ENCODE results near the gene DNAH9. TPM values are rescaled to one million over a fixed set of nuclear protein-coding genes. Genes with fewer than 3 reads are reported as not detected.

DNAH9 gene
- total RNA-seq, 4 donors from 2014 or later = not detected

GRCh38 chr17:11692688-11693087 is 94.4 kb downstream of the DNAH9 start:
- TF ChIP-seq, protein P1, sequence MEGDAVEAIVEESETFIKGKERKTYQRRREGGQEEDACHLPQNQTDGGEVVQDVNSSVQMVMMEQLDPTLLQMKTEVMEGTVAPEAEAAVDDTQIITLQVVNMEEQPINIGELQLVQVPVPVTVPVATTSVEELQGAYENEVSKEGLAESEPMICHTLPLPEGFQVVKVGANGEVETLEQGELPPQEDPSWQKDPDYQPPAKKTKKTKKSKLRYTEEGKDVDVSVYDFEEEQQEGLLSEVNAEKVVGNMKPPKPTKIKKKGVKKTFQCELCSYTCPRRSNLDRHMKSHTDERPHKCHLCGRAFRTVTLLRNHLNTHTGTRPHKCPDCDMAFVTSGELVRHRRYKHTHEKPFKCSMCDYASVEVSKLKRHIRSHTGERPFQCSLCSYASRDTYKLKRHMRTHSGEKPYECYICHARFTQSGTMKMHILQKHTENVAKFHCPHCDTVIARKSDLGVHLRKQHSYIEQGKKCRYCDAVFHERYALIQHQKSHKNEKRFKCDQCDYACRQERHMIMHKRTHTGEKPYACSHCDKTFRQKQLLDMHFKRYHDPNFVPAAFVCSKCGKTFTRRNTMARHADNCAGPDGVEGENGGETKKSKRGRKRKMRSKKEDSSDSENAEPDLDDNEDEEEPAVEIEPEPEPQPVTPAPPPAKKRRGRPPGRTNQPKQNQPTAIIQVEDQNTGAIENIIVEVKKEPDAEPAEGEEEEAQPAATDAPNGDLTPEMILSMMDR (IDR thresholded peaks at IDR 0.05 in 4 of 5, conservative IDR thresholded peaks at IDR 0.05 in 1 of 5) = no peak
- no peak for TF ChIP-seq POLR2A (IDR thresholded peaks at IDR 0.05)
- intact Hi-C loops (cut with DNase I; ENCODE audit: low total_unique reads) (no loop called here), in situ Hi-C loops (cut with MboI; ENCODE audit: low sequenced_read_pairs in 4 of 4) (no loop called here)
- H3K27ac ChIP-seq = no peak overlapping the region
- no peak for ATAC-seq
- H3K27me3 ChIP-seq = no peaks in the 10 kb centered on the region
- no peaks in the 10 kb centered on the region for H3K4me1 ChIP-seq
- DNase-seq = no peak
- no peaks in the 10 kb centered on the region for H3K9me3 ChIP-seq
- no peaks in the 10 kb centered on the region for H3K36me3 ChIP-seq
- no peak overlapping the region for H3K4me3 ChIP-seq

DNA sequence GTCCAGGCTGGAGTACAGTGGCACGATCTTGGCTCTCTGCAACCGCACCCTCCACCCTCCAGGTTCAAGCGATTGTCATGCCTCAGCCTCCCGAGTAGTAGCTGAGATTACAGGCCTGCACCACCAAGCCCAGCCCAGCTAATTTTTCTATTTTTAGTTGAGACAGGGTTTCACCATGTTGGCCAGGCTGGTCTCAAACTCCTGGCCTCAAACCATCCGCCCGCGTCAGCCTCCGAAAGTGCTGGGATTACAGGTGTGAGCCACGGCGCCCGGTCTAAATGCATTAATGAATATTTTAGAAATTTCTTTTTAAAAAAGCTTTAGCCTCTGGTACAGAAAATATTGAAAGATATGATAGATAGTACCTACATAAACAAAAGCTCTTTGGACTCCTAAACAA is 95.0 kb downstream of the DNAH9 start:
- no peak for DNase-seq
- Histone ChIP-seq H3K4me3 (no peak overlapping the region), H3K27me3 (no peaks in the 10 kb centered on the region), H3K27ac (no peak overlapping the region), H3K9me3 (no peaks in the 10 kb centered on the region), H3K4me1 (no peaks in the 10 kb centered on the region), H3K36me3 (no peaks in the 10 kb centered on the region)
- in situ Hi-C loops (cut with MboI; ENCODE audit: low sequenced_read_pairs in 4 of 4) (no loop called here), intact Hi-C loops (cut with DNase I; ENCODE audit: low total_unique reads) (no loop called here)
- TF ChIP-seq, protein P1 (IDR thresholded peaks at IDR 0.05 in 4 of 5, conservative IDR thresholded peaks at IDR 0.05 in 1 of 5) = no peak
- no peak for TF ChIP-seq POLR2A (IDR thresholded peaks at IDR 0.05)
- no peak for ATAC-seq

GRCh38 chr17:11700668-11701067 is 102.4 kb downstream of the DNAH9 start:
- H3K36me3 ChIP-seq = no peaks in the 10 kb centered on the region
- no peak overlapping the region for H3K27ac ChIP-seq
- no peak overlapping the region for H3K4me3 ChIP-seq
- in situ Hi-C loops (cut with MboI; ENCODE audit: low sequenced_read_pairs in 4 of 4) (loop anchor here in 1 of 4 donors (25.0 kb wide), 1 partner anchor 112 kb away; no protein-coding TSS in a partner anchor), intact Hi-C loops (cut with DNase I; ENCODE audit: low total_unique reads) (no loop called here)
- ATAC-seq = no peak
- TF ChIP-seq, protein P1 (IDR thresholded peaks at IDR 0.05 in 4 of 5, conservative IDR thresholded peaks at IDR 0.05 in 1 of 5) = no peak
- TF ChIP-seq POLR2A (IDR thresholded peaks at IDR 0.05) = no peak
- H3K9me3 ChIP-seq = no peaks in the 10 kb centered on the region
- H3K4me1 ChIP-seq = no peaks in the 10 kb centered on the region
- no peaks in the 10 kb centered on the region for H3K27me3 ChIP-seq
- DNase-seq = no peak

DNA sequence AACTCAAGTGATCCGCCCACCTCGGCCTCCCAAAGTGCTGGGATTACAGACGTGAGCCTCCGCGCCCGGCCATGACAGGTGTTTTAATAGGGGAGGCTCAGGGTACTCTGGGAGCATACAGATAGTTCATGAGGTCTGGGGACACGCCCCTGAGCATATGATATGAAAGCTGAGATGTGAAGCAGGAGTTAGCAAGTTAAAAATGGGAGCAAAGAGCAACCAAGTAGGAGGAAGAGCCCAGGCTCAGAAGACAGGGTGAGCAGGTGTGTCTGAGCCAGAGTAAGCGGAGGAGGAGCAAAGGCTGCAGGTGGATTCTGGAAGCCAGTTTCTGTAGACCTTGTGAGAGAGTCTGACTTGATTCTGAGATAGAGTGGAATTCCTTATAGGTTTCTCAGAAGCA is 103.6 kb downstream of the DNAH9 start:
- intact Hi-C loops (cut with DNase I; ENCODE audit: low total_unique reads) (no loop called here), in situ Hi-C loops (cut with MboI; ENCODE audit: low sequenced_read_pairs in 4 of 4) (loop anchor here in 1 of 4 donors (25.0 kb wide), 1 partner anchor 110 kb away; no protein-coding TSS in a partner anchor)
- no peak for DNase-seq
- Histone ChIP-seq H3K27me3 (no peaks in the 10 kb centered on the region), H3K4me3 (no peak overlapping the region), H3K36me3 (no peaks in the 10 kb centered on the region), H3K27ac (no peak overlapping the region), H3K9me3 (no peaks in the 10 kb centered on the region), H3K4me1 (no peaks in the 10 kb centered on the region)
- no peak for ATAC-seq
- TF ChIP-seq POLR2A (IDR thresholded peaks at IDR 0.05) = no peak
- TF ChIP-seq, protein P1 (IDR thresholded peaks at IDR 0.05 in 4 of 5, conservative IDR thresholded peaks at IDR 0.05 in 1 of 5) = no peak

GRCh38 chr17:11704041-11704440 is 105.8 kb downstream of the DNAH9 start:
- Histone ChIP-seq H3K27ac (no peak overlapping the region), H3K36me3 (no peaks in the 10 kb centered on the region), H3K9me3 (no peaks in the 10 kb centered on the region), H3K4me3 (no peak overlapping the region), H3K4me1 (no peaks in the 10 kb centered on the region), H3K27me3 (no peaks in the 10 kb centered on the region)
- in situ Hi-C loops (cut with MboI; ENCODE audit: low sequenced_read_pairs in 4 of 4) = loop anchor here in 1 of 4 donors (25.0 kb wide), 1 partner anchor 108 kb away; no protein-coding TSS in a partner anchor
- TF ChIP-seq POLR2A (IDR thresholded peaks at IDR 0.05) = no peak
- TF ChIP-seq, protein P1 (IDR thresholded peaks at IDR 0.05 in 4 of 5, conservative IDR thresholded peaks at IDR 0.05 in 1 of 5) = no peak
- DNase-seq (no peak), ATAC-seq (no peak)
- intact Hi-C loops (cut with DNase I; ENCODE audit: low total_unique reads) = no loop called here

Data from gastrocnemius medialis (tissue), 4 donors.